WTC11 (cell line): ENCODE results near the gene RNF11. TPM values are rescaled to one million over a fixed set of nuclear protein-coding genes. Genes with fewer than 3 reads are reported as not detected.

Source experiments
- ATAC-seq: fragments of 200-7000 bp; cut with Tn5 transposase; 2 replicates; pipeline ENCODE4 v1.10.0; 2021; ENCODE audit warnings: mild to moderate bottlenecking, moderate library complexity
- CTCF ChIA-PET: fragments of 300-600 bp; sonication (Branson Sonifier 250); formaldehyde crosslinking; loops from one replicate; lab custom pipeline; 2021; ENCODE audit warnings: antibody characterized with exemption; lab: Charles Lee
- POLR2A ChIA-PET: fragments of 350-600 bp; sonication (Branson Sonifier 250); formaldehyde crosslinking; loops from one replicate; lab custom pipeline; 2021; ENCODE audit warnings: antibody characterized with exemption; lab: Charles Lee
- DNase-seq: peaks from one replicate; pipeline ENCODE4 v3.0.0; 2021; ENCODE audit warnings: low spot score
- H3K27ac Mint-ChIP-seq: 2 replicates; pipeline ENCODE4 v1.8.0; 2021; ENCODE audit warnings: mixed read lengths
- H3K27me3 Mint-ChIP-seq: 2 replicates; pipeline ENCODE4 v1.8.0; 2021; ENCODE audit warnings: low read depth, mild to moderate bottlenecking, moderate library complexity, mixed read lengths
- H3K36me3 Mint-ChIP-seq: 2 replicates; pipeline ENCODE4 v1.8.0; 2021; ENCODE audit warnings: mixed read lengths
- H3K4me1 Mint-ChIP-seq: 2 replicates; pipeline ENCODE4 v1.8.0; 2022; ENCODE audit warnings: mixed read lengths
- H3K4me3 Mint-ChIP-seq: 2 replicates; pipeline ENCODE4 v1.8.0; 2021; ENCODE audit warnings: mild to moderate bottlenecking, moderate library complexity, mixed read lengths
- H3K9me3 Mint-ChIP-seq: 2 replicates; pipeline ENCODE4 v1.8.0; 2021; ENCODE audit warnings: mixed read lengths
- AFF4 ChIP-seq: sonication (generic); formaldehyde crosslinking; IDR thresholded peaks from 2 replicates; pipeline ENCODE4 v1.8.1; 2023; ENCODE audit warnings: mild to moderate bottlenecking, missing genetic modification reagents, borderline replicate concordance
- AR ChIP-seq: fragments of 250-450 bp; sonication (Bioruptor Pico); IDR thresholded peaks from 2 replicates; pipeline ENCODE4 v1.9.0; 2021; ENCODE audit warnings: mild to moderate bottlenecking
- ATF1 ChIP-seq: sonication (generic); formaldehyde crosslinking; IDR thresholded peaks from 2 replicates; pipeline ENCODE4 v1.8.1; 2023; ENCODE audit warnings: mild to moderate bottlenecking, moderate library complexity, missing genetic modification reagents
- E2F1 ChIP-seq: sonication (generic); formaldehyde crosslinking; IDR thresholded peaks from 2 replicates; pipeline ENCODE4 v1.8.0; 2022; ENCODE audit warnings: mild to moderate bottlenecking, missing genetic modification reagents
- E2F5 ChIP-seq: sonication (generic); formaldehyde crosslinking; IDR thresholded peaks from 2 replicates; pipeline ENCODE4 v1.8.1; 2022; ENCODE audit warnings: mild to moderate bottlenecking, moderate library complexity, missing genetic modification reagents
- ERG ChIP-seq: fragments of 250-450 bp; sonication (Bioruptor Pico); IDR thresholded peaks from 2 replicates; pipeline ENCODE4 v1.8.0; 2021; ENCODE audit warnings: mild to moderate bottlenecking
- GTF2I ChIP-seq: fragments of 250-450 bp; sonication (Bioruptor Pico); conservative IDR thresholded peaks from 2 replicates; pipeline ENCODE4 v1.4.0; 2021; ENCODE audit warnings: mild to moderate bottlenecking
- JAZF1 ChIP-seq: fragments of 250-450 bp; sonication (Bioruptor Pico); IDR thresholded peaks from 2 replicates; pipeline ENCODE4 v1.9.0; 2021; ENCODE audit warnings: moderate library complexity, mild to moderate bottlenecking, inconsistent platforms
- JUN ChIP-seq: sonication (generic); formaldehyde crosslinking; IDR thresholded peaks from 2 replicates; pipeline ENCODE4 v1.8.0; 2023; ENCODE audit warnings: mild to moderate bottlenecking, missing genetic modification reagents
- MXD4 ChIP-seq: fragments of 250-450 bp; sonication (Bioruptor Pico); IDR thresholded peaks from 2 replicates; pipeline ENCODE4 v1.8.0; 2021; ENCODE audit warnings: mild to moderate bottlenecking, moderate library complexity, borderline replicate concordance
- NR1H2 ChIP-seq: sonication (generic); formaldehyde crosslinking; IDR thresholded peaks from 2 replicates; pipeline ENCODE4 v1.9.0; 2021; ENCODE audit warnings: mild to moderate bottlenecking, moderate library complexity, missing genetic modification reagents
- NR2C2 ChIP-seq: sonication (generic); formaldehyde crosslinking; IDR thresholded peaks from 2 replicates; pipeline ENCODE4 v1.8.0; 2022; ENCODE audit warnings: mild to moderate bottlenecking, missing genetic modification reagents
- RORB ChIP-seq: fragments of 250-450 bp; sonication (Bioruptor Pico); IDR thresholded peaks from 2 replicates; pipeline ENCODE4 v1.9.0; 2021; ENCODE audit warnings: mild to moderate bottlenecking
- USF2 ChIP-seq: sonication (generic); formaldehyde crosslinking; IDR thresholded peaks from 2 replicates; pipeline ENCODE4 v1.8.1; 2023; ENCODE audit warnings: mild to moderate bottlenecking, missing genetic modification reagents, moderate library complexity
- ZNF512 ChIP-seq: sonication (generic); formaldehyde crosslinking; IDR thresholded peaks from 2 replicates; pipeline ENCODE4 v1.8.1; 2022; ENCODE audit warnings: missing genetic modification reagents, borderline replicate concordance
- total RNA-seq: library from RNA; stranded (reverse); gene quantifications from 3 replicates; pipeline ENCODE4 v1.2.3, GENCODE V29; 2021

The RNF11 gene
- total RNA-seq, 1 experiment from 2014 or later: 46.1 TPM

- DNase-seq: no peak
- Mint-ChIP-seq H3K9me3 (no peaks in the 10 kb centered on the region), H3K36me3 (no peaks in the 10 kb centered on the region)
- no peak for TF ChIP-seq JUN (CRISPR knock-in tag)
- TF ChIP-seq RORB: no peak
- no peak for TF ChIP-seq USF2 (CRISPR knock-in tag)
- no peak for TF ChIP-seq NR1H2
- no peak for TF ChIP-seq ERG (CRISPR knock-in tag)
- no peak for TF ChIP-seq E2F1 (CRISPR knock-in tag)
- TF ChIP-seq MXD4 (CRISPR knock-in tag): no peak
- TF ChIP-seq AR (CRISPR knock-in tag): no peak
- TF ChIP-seq AFF4 (CRISPR knock-in tag): no peak
- no peak for TF ChIP-seq ATF1
- TF ChIP-seq NR2C2 (CRISPR knock-in tag): no peak
- no peak for TF ChIP-seq ZNF512 (CRISPR knock-in tag)
- TF ChIP-seq E2F5: no peak
- TF ChIP-seq GTF2I (CRISPR knock-in tag): no peak
- no peak for TF ChIP-seq JAZF1
- TF ChIP-seq, all 79 proteins: peak for 0
- Mint-ChIP-seq H3K27me3 (no peaks in the 10 kb centered on the region; the same call in none of the 2 replicates), H3K4me1 (peaks cover 9% of the 10 kb centered on the region), H3K4me3 (no peak overlapping the region), H3K27ac (no peak overlapping the region)
- ATAC-seq: no peak
- CTCF ChIA-PET: no interaction called here
- POLR2A ChIA-PET: no interaction called here
Observed at GRCh38 chr1:51320967-51321923, 85.2 kb downstream of the RNF11 start.
